ENCODE measurements around the gene SGCA.
A peak's percentile ranks its signal among the peaks of the same experiment; 100 is the strongest.

The SGCA gene

GRCh38 chr17:50134206-50135110 lies 31.3 kb upstream of the SGCA start:
- DNase-seq (ENCODE audit: low read depth): no peak

GRCh38 chr17:50135316-50136095 lies 30.3 kb upstream of the SGCA start:
- no peak for DNase-seq (ENCODE audit: low read depth)

- no peak for DNase-seq (ENCODE audit: low read depth)
These were observed 29.6 kb upstream of the SGCA start for GRCh38 chr17:50136096-50136687.

- no peak for DNase-seq (ENCODE audit: low read depth)
These were observed 28.8 kb upstream of the SGCA start for GRCh38 chr17:50137042-50137441.

- no peak for DNase-seq (ENCODE audit: low read depth)
These were observed 26.5 kb upstream of the SGCA start for GRCh38 chr17:50139185-50139783.

GRCh38 chr17:50139950-50140885 lies 25.6 kb upstream of the SGCA start:
- peak; percentile 70 for DNase-seq (ENCODE audit: low read depth)

- no peak for DNase-seq (ENCODE audit: low read depth)
These were observed 24.6 kb upstream of the SGCA start for GRCh38 chr17:50141026-50141744.

GRCh38 chr17:50141745-50142110 lies 24.1 kb upstream of the SGCA start:
- DNase-seq (ENCODE audit: low read depth): no peak

GRCh38 chr17:50143461-50144176 lies 22.2 kb upstream of the SGCA start:
- no peak for DNase-seq (ENCODE audit: low read depth)

- DNase-seq (ENCODE audit: low read depth): no peak
These were observed 21.4 kb upstream of the SGCA start for GRCh38 chr17:50144355-50144754.

GRCh38 chr17:50144845-50145531 lies 20.8 kb upstream of the SGCA start:
- DNase-seq (ENCODE audit: low read depth): no peak

- DNase-seq (ENCODE audit: low read depth): no peak
These were observed 20.1 kb upstream of the SGCA start for GRCh38 chr17:50145532-50146229.

- DNase-seq (ENCODE audit: low read depth): no peak
These were observed 19.4 kb upstream of the SGCA start for GRCh38 chr17:50146230-50146926.

- DNase-seq (ENCODE audit: low read depth): no peak
These were observed 18.7 kb upstream of the SGCA start for GRCh38 chr17:50146927-50147665.

GRCh38 chr17:50147841-50148225 lies 18.0 kb upstream of the SGCA start:
- DNase-seq (ENCODE audit: low read depth): no peak

- DNase-seq (ENCODE audit: low read depth): peak; percentile 69
These were observed 17.3 kb upstream of the SGCA start for GRCh38 chr17:50148226-50149090.

GRCh38 chr17:50149091-50149416 lies 16.8 kb upstream of the SGCA start:
- DNase-seq (ENCODE audit: low read depth): no peak

Data from activated T-cell treated with anti-CD3 and anti-CD28 coated beads for 24 hours (primary cell).